WTC11 (cell line): Measurements from ENCODE around the gene EMC9. TPM values are rescaled to one million over a fixed set of nuclear protein-coding genes. Genes with fewer than 3 reads are reported as not detected.
A peak's percentile ranks its signal among the peaks of the same experiment; 100 is the strongest.

Experiments used
- ATAC-seq: fragments of 200-7000 bp; cut with Tn5 transposase; 2 replicates; pipeline ENCODE4 v1.10.0; 2021; ENCODE audit warnings: mild to moderate bottlenecking, moderate library complexity
- CTCF ChIA-PET: fragments of 300-600 bp; sonication (Branson Sonifier 250); formaldehyde crosslinking; loops from one replicate; lab custom pipeline; 2021; ENCODE audit warnings: antibody characterized with exemption; lab: Charles Lee
- POLR2A ChIA-PET: fragments of 350-600 bp; sonication (Branson Sonifier 250); formaldehyde crosslinking; loops from one replicate; lab custom pipeline; 2021; ENCODE audit warnings: antibody characterized with exemption; lab: Charles Lee
- DNase-seq: peaks from one replicate; pipeline ENCODE4 v3.0.0; 2021; ENCODE audit warnings: low spot score
- H3K27ac Mint-ChIP-seq: 2 replicates; pipeline ENCODE4 v1.8.0; 2021; ENCODE audit warnings: mixed read lengths
- H3K27me3 Mint-ChIP-seq: 2 replicates; pipeline ENCODE4 v1.8.0; 2021; ENCODE audit warnings: low read depth, mild to moderate bottlenecking, moderate library complexity, mixed read lengths
- H3K36me3 Mint-ChIP-seq: 2 replicates; pipeline ENCODE4 v1.8.0; 2021; ENCODE audit warnings: mixed read lengths
- H3K4me1 Mint-ChIP-seq: 2 replicates; pipeline ENCODE4 v1.8.0; 2022; ENCODE audit warnings: mixed read lengths
- H3K4me3 Mint-ChIP-seq: 2 replicates; pipeline ENCODE4 v1.8.0; 2021; ENCODE audit warnings: mild to moderate bottlenecking, moderate library complexity, mixed read lengths
- H3K9me3 Mint-ChIP-seq: 2 replicates; pipeline ENCODE4 v1.8.0; 2021; ENCODE audit warnings: mixed read lengths
- ATF1 ChIP-seq: sonication (generic); formaldehyde crosslinking; IDR thresholded peaks from 2 replicates; pipeline ENCODE4 v1.8.1; 2023; ENCODE audit warnings: mild to moderate bottlenecking, moderate library complexity, missing genetic modification reagents
- CBFB ChIP-seq: sonication (generic); formaldehyde crosslinking; IDR thresholded peaks from 2 replicates; pipeline ENCODE4 v1.8.1; 2022; ENCODE audit warnings: mild to moderate bottlenecking, low read depth, missing genetic modification reagents
- ESRRA ChIP-seq: sonication (generic); formaldehyde crosslinking; IDR thresholded peaks from 2 replicates; pipeline ENCODE4 v1.8.1; 2022; ENCODE audit warnings: mild to moderate bottlenecking, missing genetic modification reagents, borderline replicate concordance
- FOXP1 ChIP-seq: sonication (generic); formaldehyde crosslinking; IDR thresholded peaks from 2 replicates; pipeline ENCODE4 v1.8.0; 2022; ENCODE audit warnings: missing genetic modification reagents, mild to moderate bottlenecking, moderate library complexity, borderline replicate concordance
- GABPB1 ChIP-seq: sonication (generic); formaldehyde crosslinking; IDR thresholded peaks from 2 replicates; pipeline ENCODE4 v1.8.1; 2023; ENCODE audit warnings: mild to moderate bottlenecking, missing genetic modification reagents
- GRHL2 ChIP-seq: fragments of 250-450 bp; sonication (Bioruptor Pico); IDR thresholded peaks from 2 replicates; pipeline ENCODE4 v1.8.0; 2022; ENCODE audit warnings: mild to moderate bottlenecking, moderate library complexity; ENCODE audit not compliant: insufficient replicate concordance, severe bottlenecking
- JUN ChIP-seq: sonication (generic); formaldehyde crosslinking; IDR thresholded peaks from 2 replicates; pipeline ENCODE4 v1.8.0; 2023; ENCODE audit warnings: mild to moderate bottlenecking, missing genetic modification reagents
- NFATC4 ChIP-seq: fragments of 250-450 bp; sonication (Bioruptor Pico); IDR thresholded peaks from 2 replicates; pipeline ENCODE4 v1.9.0; 2021; ENCODE audit warnings: mild to moderate bottlenecking
- RELA ChIP-seq: sonication (generic); formaldehyde crosslinking; IDR thresholded peaks from 2 replicates; pipeline ENCODE4 v1.8.1; 2022; ENCODE audit warnings: missing genetic modification reagents, mild to moderate bottlenecking, borderline replicate concordance
- RORB ChIP-seq: fragments of 250-450 bp; sonication (Bioruptor Pico); IDR thresholded peaks from 2 replicates; pipeline ENCODE4 v1.9.0; 2021; ENCODE audit warnings: mild to moderate bottlenecking
- SMAD3 ChIP-seq: sonication (generic); formaldehyde crosslinking; IDR thresholded peaks from 2 replicates; pipeline ENCODE4 v1.8.0; 2022; ENCODE audit warnings: missing genetic modification reagents, mild to moderate bottlenecking, borderline replicate concordance
- SP1 ChIP-seq: sonication (generic); formaldehyde crosslinking; conservative IDR thresholded peaks from 2 replicates; pipeline ENCODE4 v1.8.1; 2022; ENCODE audit warnings: missing genetic modification reagents
- ZNF219 ChIP-seq: sonication (generic); formaldehyde crosslinking; IDR thresholded peaks from 2 replicates; pipeline ENCODE4 v1.8.0; 2023; ENCODE audit warnings: missing genetic modification reagents, mild to moderate bottlenecking, borderline replicate concordance
- ZNF416 ChIP-seq: fragments of 250-450 bp; sonication (Bioruptor Pico); IDR thresholded peaks from 2 replicates; pipeline ENCODE4 v1.9.0; 2021; ENCODE audit warnings: mild to moderate bottlenecking, inconsistent platforms
- total RNA-seq: library from RNA; stranded (reverse); gene quantifications from 3 replicates; pipeline ENCODE4 v1.2.3, GENCODE V29; 2021
- TF ChIP-seq, protein P1 (sequence below): sonication (generic); formaldehyde crosslinking; IDR thresholded peaks from 2 replicates; pipeline ENCODE4 v1.8.0; 2022; ENCODE audit warnings: mild to moderate bottlenecking, missing genetic modification reagents
- TF ChIP-seq, protein P2 (sequence below): sonication (generic); formaldehyde crosslinking; IDR thresholded peaks from 2 replicates; pipeline ENCODE4 v1.8.1; 2022; ENCODE audit warnings: mild to moderate bottlenecking, moderate library complexity, missing genetic modification reagents
- TF ChIP-seq, protein P3 (sequence below): sonication (generic); formaldehyde crosslinking; IDR thresholded peaks from 2 replicates; pipeline ENCODE4 v1.8.1; 2022; ENCODE audit warnings: mild to moderate bottlenecking, missing genetic modification reagents, moderate library complexity, borderline replicate concordance
- TF ChIP-seq, protein P4 (sequence below): sonication (generic); formaldehyde crosslinking; IDR thresholded peaks from 2 replicates; pipeline ENCODE4 v1.8.1; 2022; ENCODE audit warnings: low read depth, mild to moderate bottlenecking, moderate library complexity, missing genetic modification reagents, borderline replicate concordance
- TF ChIP-seq, protein P5 (sequence below): fragments of 250-450 bp; sonication (Bioruptor Pico); IDR thresholded peaks from 2 replicates; pipeline ENCODE4 v1.9.0; 2021; ENCODE audit warnings: moderate library complexity, mild to moderate bottlenecking, inconsistent platforms, borderline replicate concordance
- TF ChIP-seq, protein P6 (sequence below): fragments of 250-450 bp; sonication (Bioruptor Pico); IDR thresholded peaks from 2 replicates; pipeline ENCODE4 v1.9.0; 2021; ENCODE audit warnings: mild to moderate bottlenecking, borderline replicate concordance
- TF ChIP-seq, protein P7 (sequence below): fragments of 200-600 bp; IDR thresholded peaks from 2 replicates; pipeline ENCODE4 v1.8.0; 2022; ENCODE audit warnings: antibody characterized with exemption
- TF ChIP-seq, protein P8 (sequence below): sonication (generic); formaldehyde crosslinking; IDR thresholded peaks from 2 replicates; pipeline ENCODE4 v1.8.0; 2023; ENCODE audit warnings: missing genetic modification reagents
- TF ChIP-seq, protein P9 (sequence below): sonication (generic); formaldehyde crosslinking; IDR thresholded peaks from 2 replicates; pipeline ENCODE4 v1.8.1; 2023; ENCODE audit warnings: mild to moderate bottlenecking, missing genetic modification reagents, moderate library complexity

The EMC9 gene
- total RNA-seq, 1 experiment from 2014 or later, result 44.4 TPM

DNA sequence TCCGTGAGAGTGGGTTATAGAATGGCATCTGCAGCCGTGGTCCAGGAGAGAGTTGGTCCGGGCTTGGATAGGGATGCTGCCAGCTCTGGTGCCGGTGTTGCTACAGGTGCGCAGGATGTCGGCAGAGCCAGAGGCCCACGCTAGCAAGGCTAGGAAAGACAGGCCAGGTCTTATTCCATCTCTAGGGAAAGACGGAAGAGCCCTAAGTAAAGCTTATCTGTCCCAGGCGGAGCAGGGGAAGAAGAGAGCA lies 5.9 kb downstream of the EMC9 start:
- H3K9me3 Mint-ChIP-seq, result no peaks in the 10 kb centered on the region
- CTCF ChIA-PET, result interaction anchor here (0.8 to 4.3 kb wide), 15 partner anchors 8 to 296 kb away, joined by 3 to 31 read pairs (median 5); partner anchors contain the start of genes DCAF11, IRF9, NRL and PCK2
- peaks cover 33% of the 10 kb centered on the region for H3K4me1 Mint-ChIP-seq
- peak overlapping the region; percentile 86 for H3K4me3 Mint-ChIP-seq
- H3K27ac Mint-ChIP-seq, result peak overlapping the region; percentile 88
- peaks cover 26% of the 10 kb centered on the region for H3K36me3 Mint-ChIP-seq
- POLR2A ChIA-PET, result interaction anchor here (0.6 to 1.8 kb wide), 12 partner anchors 8 to 164 kb away, joined by 3 to 15 read pairs (median 4); partner anchors contain the start of genes DCAF11, DHRS1, NOP9 and NRL
- no peaks in the 10 kb centered on the region; the same call in 1 of the 2 replicates for H3K27me3 Mint-ChIP-seq
- ATAC-seq (no peak), DNase-seq (no peak)
- TF ChIP-seq ESRRA (CRISPR knock-in tag) (no peak), JUN (CRISPR knock-in tag) (0 out of 2 replicates have a peak, but pooled peaks have one; percentile 21), SMAD3 (no peak), SP1 (CRISPR knock-in tag) (no peak), NFATC4 (no peak), ATF1 (CRISPR knock-in tag) (no peak), GRHL2 (CRISPR knock-in tag) (no peak), RELA (no peak), ZNF416 (CRISPR knock-in tag) (no peak), RORB (no peak), CBFB (CRISPR knock-in tag) (no peak), FOXP1 (CRISPR knock-in tag) (no peak), ZNF219 (CRISPR knock-in tag) (no peak), GABPB1 (CRISPR knock-in tag) (peak; percentile 36; the same call in 1 of the 2 replicates)
- TF ChIP-seq, protein P1, sequence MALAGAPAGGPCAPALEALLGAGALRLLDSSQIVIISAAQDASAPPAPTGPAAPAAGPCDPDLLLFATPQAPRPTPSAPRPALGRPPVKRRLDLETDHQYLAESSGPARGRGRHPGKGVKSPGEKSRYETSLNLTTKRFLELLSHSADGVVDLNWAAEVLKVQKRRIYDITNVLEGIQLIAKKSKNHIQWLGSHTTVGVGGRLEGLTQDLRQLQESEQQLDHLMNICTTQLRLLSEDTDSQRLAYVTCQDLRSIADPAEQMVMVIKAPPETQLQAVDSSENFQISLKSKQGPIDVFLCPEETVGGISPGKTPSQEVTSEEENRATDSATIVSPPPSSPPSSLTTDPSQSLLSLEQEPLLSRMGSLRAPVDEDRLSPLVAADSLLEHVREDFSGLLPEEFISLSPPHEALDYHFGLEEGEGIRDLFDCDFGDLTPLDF, result no peak
- TF ChIP-seq, protein P2, sequence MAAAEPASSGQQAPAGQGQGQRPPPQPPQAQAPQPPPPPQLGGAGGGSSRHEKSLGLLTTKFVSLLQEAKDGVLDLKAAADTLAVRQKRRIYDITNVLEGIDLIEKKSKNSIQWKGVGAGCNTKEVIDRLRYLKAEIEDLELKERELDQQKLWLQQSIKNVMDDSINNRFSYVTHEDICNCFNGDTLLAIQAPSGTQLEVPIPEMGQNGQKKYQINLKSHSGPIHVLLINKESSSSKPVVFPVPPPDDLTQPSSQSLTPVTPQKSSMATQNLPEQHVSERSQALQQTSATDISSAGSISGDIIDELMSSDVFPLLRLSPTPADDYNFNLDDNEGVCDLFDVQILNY (CRISPR knock-in tag), result 0 out of 2 replicates have a peak, but pooled peaks have one; percentile 57
- TF ChIP-seq, protein P3, sequence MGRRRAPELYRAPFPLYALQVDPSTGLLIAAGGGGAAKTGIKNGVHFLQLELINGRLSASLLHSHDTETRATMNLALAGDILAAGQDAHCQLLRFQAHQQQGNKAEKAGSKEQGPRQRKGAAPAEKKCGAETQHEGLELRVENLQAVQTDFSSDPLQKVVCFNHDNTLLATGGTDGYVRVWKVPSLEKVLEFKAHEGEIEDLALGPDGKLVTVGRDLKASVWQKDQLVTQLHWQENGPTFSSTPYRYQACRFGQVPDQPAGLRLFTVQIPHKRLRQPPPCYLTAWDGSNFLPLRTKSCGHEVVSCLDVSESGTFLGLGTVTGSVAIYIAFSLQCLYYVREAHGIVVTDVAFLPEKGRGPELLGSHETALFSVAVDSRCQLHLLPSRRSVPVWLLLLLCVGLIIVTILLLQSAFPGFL (CRISPR knock-in tag), result 0 out of 2 replicates have a peak, but pooled peaks have one; percentile 3
- TF ChIP-seq, protein P4, sequence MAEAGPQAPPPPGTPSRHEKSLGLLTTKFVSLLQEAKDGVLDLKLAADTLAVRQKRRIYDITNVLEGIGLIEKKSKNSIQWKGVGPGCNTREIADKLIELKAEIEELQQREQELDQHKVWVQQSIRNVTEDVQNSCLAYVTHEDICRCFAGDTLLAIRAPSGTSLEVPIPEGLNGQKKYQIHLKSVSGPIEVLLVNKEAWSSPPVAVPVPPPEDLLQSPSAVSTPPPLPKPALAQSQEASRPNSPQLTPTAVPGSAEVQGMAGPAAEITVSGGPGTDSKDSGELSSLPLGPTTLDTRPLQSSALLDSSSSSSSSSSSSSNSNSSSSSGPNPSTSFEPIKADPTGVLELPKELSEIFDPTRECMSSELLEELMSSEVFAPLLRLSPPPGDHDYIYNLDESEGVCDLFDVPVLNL, result no peak
- TF ChIP-seq, protein P5, sequence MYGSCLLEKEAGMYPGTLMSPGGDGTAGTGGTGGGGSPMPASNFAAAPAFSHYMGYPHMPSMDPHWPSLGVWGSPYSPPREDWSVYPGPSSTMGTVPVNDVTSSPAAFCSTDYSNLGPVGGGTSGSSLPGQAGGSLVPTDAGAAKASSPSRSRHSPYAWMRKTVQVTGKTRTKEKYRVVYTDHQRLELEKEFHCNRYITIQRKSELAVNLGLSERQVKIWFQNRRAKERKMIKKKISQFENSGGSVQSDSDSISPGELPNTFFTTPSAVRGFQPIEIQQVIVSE, result no peak
- TF ChIP-seq, protein P6, sequence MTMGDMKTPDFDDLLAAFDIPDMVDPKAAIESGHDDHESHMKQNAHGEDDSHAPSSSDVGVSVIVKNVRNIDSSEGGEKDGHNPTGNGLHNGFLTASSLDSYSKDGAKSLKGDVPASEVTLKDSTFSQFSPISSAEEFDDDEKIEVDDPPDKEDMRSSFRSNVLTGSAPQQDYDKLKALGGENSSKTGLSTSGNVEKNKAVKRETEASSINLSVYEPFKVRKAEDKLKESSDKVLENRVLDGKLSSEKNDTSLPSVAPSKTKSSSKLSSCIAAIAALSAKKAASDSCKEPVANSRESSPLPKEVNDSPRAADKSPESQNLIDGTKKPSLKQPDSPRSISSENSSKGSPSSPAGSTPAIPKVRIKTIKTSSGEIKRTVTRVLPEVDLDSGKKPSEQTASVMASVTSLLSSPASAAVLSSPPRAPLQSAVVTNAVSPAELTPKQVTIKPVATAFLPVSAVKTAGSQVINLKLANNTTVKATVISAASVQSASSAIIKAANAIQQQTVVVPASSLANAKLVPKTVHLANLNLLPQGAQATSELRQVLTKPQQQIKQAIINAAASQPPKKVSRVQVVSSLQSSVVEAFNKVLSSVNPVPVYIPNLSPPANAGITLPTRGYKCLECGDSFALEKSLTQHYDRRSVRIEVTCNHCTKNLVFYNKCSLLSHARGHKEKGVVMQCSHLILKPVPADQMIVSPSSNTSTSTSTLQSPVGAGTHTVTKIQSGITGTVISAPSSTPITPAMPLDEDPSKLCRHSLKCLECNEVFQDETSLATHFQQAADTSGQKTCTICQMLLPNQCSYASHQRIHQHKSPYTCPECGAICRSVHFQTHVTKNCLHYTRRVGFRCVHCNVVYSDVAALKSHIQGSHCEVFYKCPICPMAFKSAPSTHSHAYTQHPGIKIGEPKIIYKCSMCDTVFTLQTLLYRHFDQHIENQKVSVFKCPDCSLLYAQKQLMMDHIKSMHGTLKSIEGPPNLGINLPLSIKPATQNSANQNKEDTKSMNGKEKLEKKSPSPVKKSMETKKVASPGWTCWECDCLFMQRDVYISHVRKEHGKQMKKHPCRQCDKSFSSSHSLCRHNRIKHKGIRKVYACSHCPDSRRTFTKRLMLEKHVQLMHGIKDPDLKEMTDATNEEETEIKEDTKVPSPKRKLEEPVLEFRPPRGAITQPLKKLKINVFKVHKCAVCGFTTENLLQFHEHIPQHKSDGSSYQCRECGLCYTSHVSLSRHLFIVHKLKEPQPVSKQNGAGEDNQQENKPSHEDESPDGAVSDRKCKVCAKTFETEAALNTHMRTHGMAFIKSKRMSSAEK (CRISPR knock-in tag), result no peak
- TF ChIP-seq, protein P7, sequence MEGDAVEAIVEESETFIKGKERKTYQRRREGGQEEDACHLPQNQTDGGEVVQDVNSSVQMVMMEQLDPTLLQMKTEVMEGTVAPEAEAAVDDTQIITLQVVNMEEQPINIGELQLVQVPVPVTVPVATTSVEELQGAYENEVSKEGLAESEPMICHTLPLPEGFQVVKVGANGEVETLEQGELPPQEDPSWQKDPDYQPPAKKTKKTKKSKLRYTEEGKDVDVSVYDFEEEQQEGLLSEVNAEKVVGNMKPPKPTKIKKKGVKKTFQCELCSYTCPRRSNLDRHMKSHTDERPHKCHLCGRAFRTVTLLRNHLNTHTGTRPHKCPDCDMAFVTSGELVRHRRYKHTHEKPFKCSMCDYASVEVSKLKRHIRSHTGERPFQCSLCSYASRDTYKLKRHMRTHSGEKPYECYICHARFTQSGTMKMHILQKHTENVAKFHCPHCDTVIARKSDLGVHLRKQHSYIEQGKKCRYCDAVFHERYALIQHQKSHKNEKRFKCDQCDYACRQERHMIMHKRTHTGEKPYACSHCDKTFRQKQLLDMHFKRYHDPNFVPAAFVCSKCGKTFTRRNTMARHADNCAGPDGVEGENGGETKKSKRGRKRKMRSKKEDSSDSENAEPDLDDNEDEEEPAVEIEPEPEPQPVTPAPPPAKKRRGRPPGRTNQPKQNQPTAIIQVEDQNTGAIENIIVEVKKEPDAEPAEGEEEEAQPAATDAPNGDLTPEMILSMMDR, result no peak
- TF ChIP-seq, protein P8, sequence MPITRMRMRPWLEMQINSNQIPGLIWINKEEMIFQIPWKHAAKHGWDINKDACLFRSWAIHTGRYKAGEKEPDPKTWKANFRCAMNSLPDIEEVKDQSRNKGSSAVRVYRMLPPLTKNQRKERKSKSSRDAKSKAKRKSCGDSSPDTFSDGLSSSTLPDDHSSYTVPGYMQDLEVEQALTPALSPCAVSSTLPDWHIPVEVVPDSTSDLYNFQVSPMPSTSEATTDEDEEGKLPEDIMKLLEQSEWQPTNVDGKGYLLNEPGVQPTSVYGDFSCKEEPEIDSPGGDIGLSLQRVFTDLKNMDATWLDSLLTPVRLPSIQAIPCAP, result no peak
- TF ChIP-seq, protein P9, sequence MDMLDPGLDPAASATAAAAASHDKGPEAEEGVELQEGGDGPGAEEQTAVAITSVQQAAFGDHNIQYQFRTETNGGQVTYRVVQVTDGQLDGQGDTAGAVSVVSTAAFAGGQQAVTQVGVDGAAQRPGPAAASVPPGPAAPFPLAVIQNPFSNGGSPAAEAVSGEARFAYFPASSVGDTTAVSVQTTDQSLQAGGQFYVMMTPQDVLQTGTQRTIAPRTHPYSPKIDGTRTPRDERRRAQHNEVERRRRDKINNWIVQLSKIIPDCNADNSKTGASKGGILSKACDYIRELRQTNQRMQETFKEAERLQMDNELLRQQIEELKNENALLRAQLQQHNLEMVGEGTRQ (CRISPR knock-in tag), result no peak
